H1 (cell line): ENCODE measurements around the gene MYRIP. TPM values are rescaled to one million over a fixed set of nuclear protein-coding genes. Genes with fewer than 3 reads are reported as not detected.

Experiments
- CTCF ChIA-PET: fragments of 300-600 bp; sonication (Branson Sonifier 250); formaldehyde crosslinking; loops from one replicate; lab custom pipeline; 2021; ENCODE audit not compliant: partially characterized antibody; lab: Charles Lee
- POLR2A ChIA-PET: fragments of 300-600 bp; sonication (Branson Sonifier 250); formaldehyde crosslinking; loops from one replicate; lab custom pipeline; 2021; ENCODE audit warnings: inconsistent platforms; ENCODE audit not compliant: partially characterized antibody; lab: Charles Lee
- DNase-seq, 2 experiments: peaks; one replicate each; pipeline versions ENCODE4 v3.0.0 to v3.0.0-alpha.2; 2010 to 2022; ENCODE audit warnings: low spot score in 2 of 2, low read depth in 1 of 2, mixed read lengths in 1 of 2
- FAIRE-seq: peaks from 2 replicates; lab custom pipeline; 2011; peaks lifted over from hg19 to GRCh38; lab: Jason Lieb, UNC
- H2AFZ ChIP-seq: 2 replicates; pipeline ENCODE4 v1.8.1; 2012; ENCODE audit warnings: low read length, inconsistent platforms
- H2AK5ac ChIP-seq: 2 replicates; pipeline ENCODE4 v1.6.1; 2013; ENCODE audit warnings: low read depth, low read length
- H2BK120ac ChIP-seq: replicated peaks from 2 replicates; pipeline ENCODE3; 2013; ENCODE audit warnings: low read depth, low read length, inconsistent platforms
- H2BK12ac ChIP-seq: 2 replicates; pipeline ENCODE4 v1.6.1; 2013; ENCODE audit warnings: low read depth, low read length
- H2BK15ac ChIP-seq: 2 replicates; pipeline ENCODE4 v1.6.1; 2013; ENCODE audit warnings: low read length
- H2BK20ac ChIP-seq: 2 replicates; pipeline ENCODE4 v1.6.1; 2013; ENCODE audit warnings: low read length
- H2BK5ac ChIP-seq: 2 replicates; pipeline ENCODE4 v1.6.1; 2013; ENCODE audit warnings: low read depth, low read length
- H3K14ac ChIP-seq: 2 replicates; pipeline ENCODE4 v1.6.1; 2013; ENCODE audit warnings: inconsistent platforms; ENCODE audit not compliant: insufficient read length
- H3K18ac ChIP-seq: 2 replicates; pipeline ENCODE4 v1.6.1; 2013; ENCODE audit warnings: low read length; ENCODE audit errors: extremely low read depth
- H3K23ac ChIP-seq: 2 replicates; pipeline ENCODE4 v1.6.1; 2013; ENCODE audit warnings: inconsistent platforms; ENCODE audit not compliant: insufficient read length
- H3K23me2 ChIP-seq: 2 replicates; pipeline ENCODE4 v1.6.1; 2013; ENCODE audit warnings: low read depth, low read length
- H3K27ac ChIP-seq: 2 replicates; pipeline ENCODE4 v1.6.1; 2011; ENCODE audit warnings: low read depth, low read length, inconsistent platforms
- H3K27me3 ChIP-seq, 4 experiments: replicated peaks in 1 of 4; 1 replicate in 1 of 4; 2 replicates in 3 of 4; pipeline versions ENCODE4 v1.6.1 to v1.8.1; 2011 to 2013; ENCODE audit warnings: low read length in 3 of 4, mild to moderate bottlenecking in 3 of 4, inconsistent platforms in 2 of 4, mixed read lengths in 2 of 4, moderate library complexity in 1 of 4; ENCODE audit not compliant: control insufficient read depth in 3 of 4, insufficient read depth in 3 of 4; ENCODE audit errors: extremely low read depth in 1 of 4
- H3K36me3 ChIP-seq, 4 experiments: 2 replicates each; pipeline versions ENCODE4 v1.6.1 to v1.8.1; 2011 to 2013; ENCODE audit warnings: mild to moderate bottlenecking in 4 of 4, low read length in 3 of 4, moderate library complexity in 2 of 4, control low read depth in 1 of 4, inconsistent platforms in 1 of 4; ENCODE audit not compliant: insufficient read depth in 4 of 4, control insufficient read depth in 2 of 4
- H3K4ac ChIP-seq: replicated peaks from 2 replicates; pipeline ENCODE3; 2013; ENCODE audit warnings: low read length, low read depth, mixed read lengths, inconsistent platforms; ENCODE audit not compliant: insufficient read length
- H3K4me1 ChIP-seq, 4 experiments: replicated peaks in 1 of 4; 1 replicate in 1 of 4; 2 replicates in 3 of 4; pipeline versions ENCODE4 v1.6.1 to v1.8.1; 2011 to 2013; ENCODE audit warnings: low read length in 3 of 4, inconsistent platforms in 2 of 4, mixed read lengths in 1 of 4; ENCODE audit not compliant: insufficient read depth in 4 of 4, control insufficient read depth in 3 of 4
- H3K4me2 ChIP-seq, 2 experiments: 2 replicates each; pipeline versions ENCODE4 v1.6.1 to v1.8.1; 2011 to 2013; ENCODE audit warnings: low read depth in 2 of 2, low read length in 2 of 2, control low read depth in 1 of 2, inconsistent platforms in 1 of 2, mild to moderate bottlenecking in 1 of 2; ENCODE audit not compliant: insufficient read depth in 1 of 2
- H3K4me3 ChIP-seq, 4 experiments: fragments of 200-600, 300-600 bp in 1 of 4; sonication (generic), shearing (Covaris generic), sonication (Bioruptor Twin) in 1 of 4; 2 replicates each; pipeline versions ENCODE4 v1.5.1 to v1.8.1; 2011 to 2016; ENCODE audit warnings: low read length in 4 of 4, low read depth in 3 of 4, control low read depth in 2 of 4, inconsistent platforms in 2 of 4, mild to moderate bottlenecking in 2 of 4, mixed read lengths in 1 of 4, moderate library complexity in 1 of 4; ENCODE audit not compliant: insufficient read depth in 2 of 4; ENCODE audit errors: extremely low read depth in 1 of 4
- H3K56ac ChIP-seq: replicated peaks from 2 replicates; pipeline ENCODE3; 2013; ENCODE audit warnings: low read depth, mild to moderate bottlenecking, mixed read lengths, low read length, inconsistent platforms; ENCODE audit not compliant: insufficient read length
- H3K79me1 ChIP-seq: 2 replicates; pipeline ENCODE4 v1.6.1; 2013; ENCODE audit warnings: low read depth, low read length, control low read depth
- H3K79me2 ChIP-seq, 2 experiments: 2 replicates each; pipeline versions ENCODE4 v1.6.1 to v1.8.1; 2012 to 2013; ENCODE audit warnings: low read length in 2 of 2, mild to moderate bottlenecking in 2 of 2, inconsistent platforms in 1 of 2; ENCODE audit not compliant: insufficient read depth in 2 of 2, control insufficient read depth in 1 of 2
- H3K9ac ChIP-seq, 4 experiments: replicated peaks in 1 of 4; 1 replicate in 1 of 4; 2 replicates in 3 of 4; pipeline versions ENCODE4 v1.6.1 to v1.8.1; 2011 to 2013; ENCODE audit warnings: low read depth in 3 of 4, low read length in 3 of 4, control low read depth in 2 of 4, mild to moderate bottlenecking in 2 of 4, moderate library complexity in 2 of 4, inconsistent platforms in 1 of 4; ENCODE audit errors: extremely low read depth in 1 of 4
- H3K9me3 ChIP-seq, 2 experiments: 2 replicates each; pipeline versions ENCODE4 v1.6.1 to v1.8.1; 2012 to 2013; ENCODE audit warnings: mild to moderate bottlenecking in 2 of 2, moderate library complexity in 2 of 2, control low read depth in 1 of 2, inconsistent platforms in 1 of 2, low read depth in 1 of 2, low read length in 1 of 2, mixed read lengths in 1 of 2; ENCODE audit not compliant: insufficient read depth in 2 of 2
- H4K20me1 ChIP-seq, 2 experiments: replicated peaks in 1 of 2; 2 replicates each; pipeline versions ENCODE3 to v1.8.1; 2011 to 2013; ENCODE audit warnings: inconsistent platforms in 2 of 2, low read length in 2 of 2, mild to moderate bottlenecking in 1 of 2; ENCODE audit not compliant: insufficient read depth in 2 of 2, control insufficient read depth in 1 of 2
- H4K5ac ChIP-seq: 2 replicates; pipeline ENCODE4 v1.6.1; 2013; ENCODE audit warnings: low read length, low read depth, mixed read lengths, inconsistent platforms; ENCODE audit not compliant: insufficient read length
- H4K8ac ChIP-seq: 2 replicates; pipeline ENCODE4 v1.8.0; 2013; ENCODE audit warnings: mild to moderate bottlenecking, moderate library complexity, low read length, inconsistent platforms; ENCODE audit not compliant: insufficient read depth; ENCODE audit errors: extremely low read depth
- H4K91ac ChIP-seq: replicated peaks from 2 replicates; pipeline ENCODE3; 2013; ENCODE audit warnings: low read length, mixed read lengths, inconsistent platforms; ENCODE audit not compliant: insufficient read length
- BRCA1 ChIP-seq: IDR thresholded peaks from 2 replicates; pipeline ENCODE4 v1.6.1; 2012; ENCODE audit warnings: low read depth, low read length, improper control_type of control experiment
- CBX8 ChIP-seq: fragments of 300-800, 300-1000 bp; sonication (generic); IDR thresholded peaks from 2 replicates; pipeline ENCODE4 v1.7.1; 2016; ENCODE audit warnings: low read depth, low read length, borderline replicate concordance
- EP300 ChIP-seq, 2 experiments: IDR thresholded peaks; 1 replicate in 1 of 2; 2 replicates in 1 of 2; pipeline ENCODE4 v1.6.1; 2011 to 2012; ENCODE audit warnings: low read depth in 2 of 2, low read length in 2 of 2, mild to moderate bottlenecking in 2 of 2, borderline replicate concordance in 1 of 2, inconsistent platforms in 1 of 2, moderate library complexity in 1 of 2
- GTF2F1 ChIP-seq: IDR thresholded peaks from 2 replicates; pipeline ENCODE4 v1.6.1; 2012; ENCODE audit warnings: low read depth, low read length, improper control_type of control experiment, borderline replicate concordance
- HDAC2 ChIP-seq, 2 experiments: fragments of 300-600 bp in 1 of 2; sonication (generic) in 1 of 2; IDR thresholded peaks; 2 replicates each; pipeline ENCODE4 v1.6.1; 2011 to 2012; ENCODE audit warnings: low read depth in 2 of 2, low read length in 2 of 2, mild to moderate bottlenecking in 2 of 2, moderate library complexity in 2 of 2, borderline replicate concordance in 1 of 2, inconsistent platforms in 1 of 2
- NANOG ChIP-seq: IDR thresholded peaks from 2 replicates; pipeline ENCODE4 v1.6.1; 2011; ENCODE audit warnings: low read length, low read depth, mild to moderate bottlenecking, inconsistent platforms; ENCODE audit not compliant: insufficient read depth, poor library complexity, severe bottlenecking
- PHF8 ChIP-seq: fragments of 200-600 bp; sonication (generic); conservative IDR thresholded peaks from 2 replicates; pipeline ENCODE4 v1.7.1; 2012; ENCODE audit warnings: low read depth, mild to moderate bottlenecking, inconsistent platforms, low read length, moderate library complexity
- SIX5 ChIP-seq: IDR thresholded peaks from 2 replicates; pipeline ENCODE4 v1.6.1; 2011; ENCODE audit warnings: mild to moderate bottlenecking, low read depth, low read length
- SP1 ChIP-seq: IDR thresholded peaks from 2 replicates; pipeline ENCODE4 v1.6.1; 2011; ENCODE audit warnings: low read depth, low read length
- TCF12 ChIP-seq: IDR thresholded peaks from 2 replicates; pipeline ENCODE4 v1.6.1; 2011; ENCODE audit warnings: low read depth, mild to moderate bottlenecking, low read length
- WGBS, 2 experiments: shearing (Covaris generic) in 1 of 2; methylation state at CpG; one replicate each; pipeline versions ENCODE4 v1.1.6 to v1.1.7; 2013 to 2015; ENCODE audit warnings: low lambda C conversion rate in 2 of 2, mixed read lengths in 2 of 2, inconsistent platforms in 1 of 2, low coverage in 1 of 2, missing lambda C conversion rate in 1 of 2; ENCODE audit not compliant: insufficient replicate concordance in 2 of 2, insufficient coverage in 1 of 2, insufficient read length in 1 of 2; ENCODE audit errors: extremely low coverage in 1 of 2, missing lambda C conversion rate in 1 of 2; 5-methylcytosine and 5-hydroxymethylcytosine counted together
- polyA plus RNA-seq, 7 experiments: library from polyadenylated mRNA; depleted of rRNA in 3 of 7; stranded (reverse) in 5 of 7; unstranded in 2 of 7; fragments of >200 nt in 5 of 7; fragments of 200-250 nt in 2 of 7; gene quantifications; 1 replicate in 5 of 7; 2 replicates in 1 of 7; 4 replicates in 1 of 7; pipeline versions ENCODE4 v1.2.1 to v1.2.3, GENCODE V29; 2011 to 2013; ENCODE audit warnings: missing spikeins in 2 of 7, mixed read lengths in 2 of 7
- total RNA-seq: library from RNA; stranded (reverse); fragmentation: NEBNext Ultra II Directional; extraction: Animal tissue kit (Norgen Biotek cat#: 25700); gene quantifications from 2 replicates; pipeline ENCODE4 v1.2.1, GENCODE V29; 2021

The MYRIP gene
- total and polyA plus RNA-seq, 2 of the 8 experiments (the other 6 are each of a cell fraction or from before 2014, with no cell fraction given) = 0.54 to 4.3 TPM

GRCh38 chr3:40299721-40300335, 490.4 kb downstream of the MYRIP start:
- Histone ChIP-seq H3K14ac (no peak overlapping the region), H3K79me1 (no peaks in the 10 kb centered on the region), H3K23ac (no peak overlapping the region), H3K79me2 (no peaks in the 10 kb centered on the region), H3K23me2 (no peaks in the 10 kb centered on the region), H2BK120ac (no peak overlapping the region), H3K9ac (no peak overlapping the region), H2BK15ac (no peak overlapping the region), H3K4ac (no peak overlapping the region), H3K4me3 (no peak overlapping the region), H2BK20ac (no peak overlapping the region), H3K27ac (no peak overlapping the region), H3K18ac (no peak overlapping the region), H4K91ac (no peak overlapping the region), H3K4me1 (no peaks in the 10 kb centered on the region), H2BK5ac (no peak overlapping the region), H4K5ac (no peak overlapping the region), H3K9me3 (no peaks in the 10 kb centered on the region), H2BK12ac (no peak overlapping the region), H2AK5ac (no peak overlapping the region), H3K36me3 (no peaks in the 10 kb centered on the region), H4K8ac (no peak overlapping the region), H4K20me1 (no peaks in the 10 kb centered on the region), H2AFZ (no peak overlapping the region), H3K27me3 (no peaks in the 10 kb centered on the region), H3K56ac (no peak overlapping the region), H3K4me2 (no peak overlapping the region)
- ChIA-PET POLR2A (interaction anchor here (0.6 to 1.1 kb wide), 4 partner anchors 8 to 885 kb away, joined by 3 to 4 read pairs (median 3); no protein-coding TSS in a partner anchor), CTCF (interaction anchor here (1.4 to 1.7 kb wide), 2 partner anchors 9 to 121 kb away, joined by 4 to 6 read pairs; no protein-coding TSS in a partner anchor)
- 86% methylated on average over 3 of the region's 3 CpGs; no CpG with 5 or more reads in 1 of the 2 experiments for WGBS, 2 experiments
- no peak for TF ChIP-seq GTF2F1
- no peak for TF ChIP-seq HDAC2 (IDR thresholded peaks at IDR 0.05; ENCODE audit: borderline replicate concordance in 1 of 2, low read depth in 2 of 2, low read length in 2 of 2)
- TF ChIP-seq SIX5 = no peak
- TF ChIP-seq TCF12 = no peak
- no peak for TF ChIP-seq CBX8
- TF ChIP-seq EP300 (IDR thresholded peaks at IDR 0.05; ENCODE audit: borderline replicate concordance in 1 of 2, low read depth in 2 of 2, low read length in 2 of 2) = no peak
- no peak for TF ChIP-seq SP1
- TF ChIP-seq NANOG = no peak
- TF ChIP-seq BRCA1 = no peak
- TF ChIP-seq PHF8 = no peak
- FAIRE-seq = no peak
- DNase-seq = no peak
